LHCN-M2 (cell line): Measurements from ENCODE around the gene GATA3. TPM values are rescaled to one million over a fixed set of nuclear protein-coding genes. Genes with fewer than 3 reads are reported as not detected.

Source experiments
- total RNA-seq: library from RNA; depleted of rRNA; stranded (reverse); fragments of >200 nt; gene quantifications from 2 replicates; pipeline ENCODE4 v1.2.3, GENCODE V29; 2014; rRNA removed

GATA3 gene
- total RNA-seq, 1 experiment from 2014 or later, result not detected

Other genes starting within 250 kb of the GATA3 start
- gene TAF3, start 236.2 kb upstream of the GATA3 start, total RNA-seq, result 3.3 and 3.4 TPM in 2 replicates